Gastrocnemius medialis (tissue), 4 donors: ENCODE data around the gene TNPO3.

ENCODE experiments used
- POLR2A ChIP-seq, 2 donors: fragments of 450-650 bp; IDR thresholded peaks; one replicate each; pipeline ENCODE4 v1.6.1; 2017; ENCODE audit warnings: antibody characterized with exemption in 2 of 2, mild to moderate bottlenecking in 2 of 2, moderate library complexity in 2 of 2
- TF ChIP-seq, protein P1 (sequence below), 5 experiments: fragments of 450-650 bp in 3 of 5; fragments of 200-600 bp in 2 of 5; sonication (generic) in 2 of 5; IDR thresholded peaks in 4 of 5; conservative IDR thresholded peaks in 1 of 5; 1 replicate in 4 of 5; 2 replicates in 1 of 5; pipeline ENCODE4 v1.5.1; 2016 to 2019; ENCODE audit warnings: antibody characterized with exemption in 5 of 5, mild to moderate bottlenecking in 3 of 5, moderate library complexity in 3 of 5

GRCh38 chr7:128915841-128916642 lies 138.9 kb downstream of the TNPO3 start:
- TF ChIP-seq, protein P1, sequence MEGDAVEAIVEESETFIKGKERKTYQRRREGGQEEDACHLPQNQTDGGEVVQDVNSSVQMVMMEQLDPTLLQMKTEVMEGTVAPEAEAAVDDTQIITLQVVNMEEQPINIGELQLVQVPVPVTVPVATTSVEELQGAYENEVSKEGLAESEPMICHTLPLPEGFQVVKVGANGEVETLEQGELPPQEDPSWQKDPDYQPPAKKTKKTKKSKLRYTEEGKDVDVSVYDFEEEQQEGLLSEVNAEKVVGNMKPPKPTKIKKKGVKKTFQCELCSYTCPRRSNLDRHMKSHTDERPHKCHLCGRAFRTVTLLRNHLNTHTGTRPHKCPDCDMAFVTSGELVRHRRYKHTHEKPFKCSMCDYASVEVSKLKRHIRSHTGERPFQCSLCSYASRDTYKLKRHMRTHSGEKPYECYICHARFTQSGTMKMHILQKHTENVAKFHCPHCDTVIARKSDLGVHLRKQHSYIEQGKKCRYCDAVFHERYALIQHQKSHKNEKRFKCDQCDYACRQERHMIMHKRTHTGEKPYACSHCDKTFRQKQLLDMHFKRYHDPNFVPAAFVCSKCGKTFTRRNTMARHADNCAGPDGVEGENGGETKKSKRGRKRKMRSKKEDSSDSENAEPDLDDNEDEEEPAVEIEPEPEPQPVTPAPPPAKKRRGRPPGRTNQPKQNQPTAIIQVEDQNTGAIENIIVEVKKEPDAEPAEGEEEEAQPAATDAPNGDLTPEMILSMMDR (IDR thresholded peaks at IDR 0.05 in 4 of 5, conservative IDR thresholded peaks at IDR 0.05 in 1 of 5), result no peak
- TF ChIP-seq POLR2A (IDR thresholded peaks at IDR 0.05), result no peak
